DMS114 treated with DMSO at 0.1 percent for 48 hours (cell line): ENCODE data around the gene MTCL1.

Experiments used
- DNase-seq: peaks from one replicate; lab custom pipeline; 2025; ENCODE audit not compliant: unreplicated experiment; lab: John Stamatoyannopoulos, UW

Gene MTCL1

DNA sequence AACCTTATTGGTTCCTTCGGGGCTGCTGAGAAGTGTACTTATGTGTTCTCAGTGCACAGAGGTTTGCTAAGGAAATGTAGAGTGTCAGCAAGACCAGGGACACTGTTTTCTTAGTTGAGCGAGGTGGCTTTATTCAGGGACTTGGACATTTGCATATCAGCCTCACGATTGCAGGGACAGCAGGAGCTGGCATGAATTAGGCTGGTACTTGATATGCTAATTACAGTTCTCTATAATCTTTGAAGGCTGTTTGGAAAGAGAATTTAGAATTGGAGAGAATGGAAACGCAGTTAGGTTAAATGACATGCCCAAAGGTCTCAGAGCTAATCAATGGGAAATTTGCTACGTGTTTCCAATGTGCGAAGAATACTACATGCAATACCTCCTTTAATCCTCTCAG is 18.7 kb upstream of the MTCL1 start:
- DNase-seq, result no peak

DNA sequence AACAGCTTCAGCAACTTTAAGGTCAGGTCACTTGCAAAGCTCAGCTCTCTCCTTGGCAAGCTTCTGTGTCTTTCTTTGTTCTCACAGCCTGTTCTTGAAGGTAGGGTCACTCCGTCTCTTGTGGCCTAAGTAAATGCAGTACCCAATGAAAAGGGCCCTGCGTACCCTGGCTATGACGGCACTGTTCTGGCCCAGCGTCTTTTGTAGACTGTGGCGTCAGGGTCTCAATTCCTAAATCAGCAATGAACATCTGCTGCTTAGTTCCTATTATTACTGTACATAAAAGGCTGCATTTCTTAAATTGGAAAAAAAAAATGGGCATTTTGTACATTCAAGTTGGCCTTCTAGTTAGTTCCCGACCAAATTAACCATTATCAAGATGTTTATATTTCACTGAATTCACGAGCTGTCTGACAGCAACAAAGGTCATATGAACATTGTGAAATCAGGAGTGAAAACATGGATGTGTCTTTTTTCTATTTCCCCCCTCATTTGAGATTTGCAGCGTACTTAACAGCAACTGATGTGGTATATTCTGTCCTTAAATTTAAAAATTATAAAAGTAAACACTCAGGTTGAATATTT is 17.0 kb upstream of the MTCL1 start:
- DNase-seq, result no peak

GRCh38 chr18:8688816-8689215 is 16.5 kb upstream of the MTCL1 start:
- DNase-seq, result no peak

DNA sequence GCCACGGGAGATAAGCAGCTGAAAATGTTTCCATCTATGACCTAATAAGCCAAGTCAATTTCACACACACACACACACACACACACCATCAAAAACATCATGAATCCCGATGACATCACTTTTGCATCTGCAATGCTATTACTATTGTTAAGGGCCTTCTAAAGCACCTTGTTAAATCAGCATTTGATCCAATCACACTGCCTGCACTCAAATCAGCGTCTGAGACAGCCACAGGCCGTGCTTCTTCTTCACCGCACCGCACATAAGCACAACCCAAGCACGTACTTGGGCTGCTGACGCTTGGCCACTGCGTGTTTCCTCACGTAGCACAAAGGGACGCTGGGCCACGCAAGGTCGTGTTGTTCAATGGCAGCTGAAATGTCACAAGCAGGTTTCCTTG is 15.8 kb upstream of the MTCL1 start:
- DNase-seq, result no peak

- DNase-seq, result no peak
Measured at GRCh38 chr18:8694891-8695290, 10.5 kb upstream of the MTCL1 start.

DNA sequence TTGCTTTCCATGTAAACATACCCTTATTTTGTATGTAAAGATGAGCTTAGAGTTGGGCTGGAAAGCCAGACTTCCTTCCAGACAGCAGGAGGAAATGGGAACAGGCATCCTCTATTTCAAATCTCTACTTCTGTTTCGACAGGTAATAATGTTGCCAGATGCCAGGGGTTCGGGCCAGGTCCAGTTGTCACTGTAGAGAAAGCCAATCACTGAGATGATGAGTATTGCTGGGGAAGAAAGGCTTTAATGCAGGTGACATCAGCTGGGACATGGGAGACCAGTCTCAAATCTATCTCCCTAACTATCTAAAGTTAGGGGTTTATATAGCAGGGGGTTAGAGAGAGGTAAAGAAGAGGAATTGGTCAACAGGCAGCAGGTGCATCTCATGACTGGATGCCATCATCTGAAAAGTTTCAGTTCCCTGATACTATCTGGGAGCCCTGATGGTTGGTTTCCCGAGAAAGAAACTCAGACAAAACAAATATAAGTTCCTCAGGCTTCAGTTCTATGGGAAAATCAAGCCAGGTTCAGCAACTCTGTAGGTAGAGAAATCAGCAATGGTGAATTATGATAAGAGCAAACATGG is 9.3 kb upstream of the MTCL1 start:
- no peak for DNase-seq

DNA sequence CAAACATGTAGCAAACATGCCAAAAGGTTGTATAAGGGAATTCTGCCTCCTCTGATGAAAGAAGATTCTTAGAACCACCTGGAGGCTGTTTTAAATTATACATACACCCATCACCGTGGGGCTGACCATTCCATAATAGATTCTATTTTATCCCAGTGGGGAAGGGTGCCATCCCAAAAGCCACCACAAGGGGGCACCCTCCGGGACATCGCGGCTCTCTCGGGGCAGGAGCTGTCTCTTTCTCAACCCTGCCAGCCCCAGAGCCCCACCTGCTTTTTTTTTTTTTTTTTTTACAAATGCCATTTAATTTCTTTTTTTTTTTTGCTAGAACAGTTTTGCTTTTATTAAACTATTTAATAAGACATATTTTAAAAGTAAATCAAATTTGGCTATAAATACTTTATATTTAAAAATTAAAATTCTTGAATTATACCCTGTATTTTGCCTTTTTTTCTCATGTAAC is 8.6 kb upstream of the MTCL1 start:
- peak; percentile 27 for DNase-seq

DNA sequence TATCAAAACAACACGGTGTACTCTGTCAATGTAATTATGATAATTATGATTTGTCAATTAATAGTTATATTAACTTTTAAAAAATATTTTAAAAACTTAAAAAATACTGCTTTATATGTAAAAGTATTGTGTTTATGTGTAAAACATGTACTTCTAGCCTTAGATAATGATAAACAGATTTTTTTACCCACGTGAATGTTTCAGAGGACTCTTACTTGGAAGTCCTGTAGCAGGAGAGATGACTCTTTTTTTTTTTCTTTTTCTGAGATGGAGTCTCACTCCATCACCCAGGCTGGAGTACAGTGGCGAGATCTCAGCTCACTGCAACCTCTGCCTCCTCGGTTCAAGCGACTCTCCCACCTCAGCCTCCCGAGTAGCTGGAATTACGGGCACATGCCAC is 6.2 kb upstream of the MTCL1 start:
- DNase-seq, result no peak

GRCh38 chr18:8699948-8700347 is 5.4 kb upstream of the MTCL1 start:
- DNase-seq, result no peak

GRCh38 chr18:8701546-8702118 is 3.7 kb upstream of the MTCL1 start:
- no peak for DNase-seq

DNA sequence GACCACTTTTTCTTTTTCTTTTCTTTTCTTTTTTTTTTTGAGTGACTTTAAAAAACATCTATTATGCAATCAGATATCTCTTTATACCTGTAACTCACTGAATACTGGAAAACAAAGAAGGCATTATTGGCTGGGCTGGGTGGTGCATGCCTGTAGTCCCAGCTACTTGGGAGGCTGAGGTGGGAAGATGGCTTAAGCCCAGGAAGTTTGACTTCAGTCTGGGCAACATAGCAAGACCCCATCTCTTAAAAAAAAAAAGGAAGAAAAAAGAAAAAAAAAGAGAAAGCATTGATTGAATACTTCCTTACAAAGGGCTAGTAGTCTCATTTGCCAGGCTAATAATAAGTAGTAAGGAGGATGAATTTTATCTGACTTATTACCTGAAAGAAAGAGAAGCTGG is 2.7 kb upstream of the MTCL1 start:
- DNase-seq, result no peak

- DNase-seq, result no peak
Measured at GRCh38 chr18:8703092-8703709, 2.2 kb upstream of the MTCL1 start.

DNA sequence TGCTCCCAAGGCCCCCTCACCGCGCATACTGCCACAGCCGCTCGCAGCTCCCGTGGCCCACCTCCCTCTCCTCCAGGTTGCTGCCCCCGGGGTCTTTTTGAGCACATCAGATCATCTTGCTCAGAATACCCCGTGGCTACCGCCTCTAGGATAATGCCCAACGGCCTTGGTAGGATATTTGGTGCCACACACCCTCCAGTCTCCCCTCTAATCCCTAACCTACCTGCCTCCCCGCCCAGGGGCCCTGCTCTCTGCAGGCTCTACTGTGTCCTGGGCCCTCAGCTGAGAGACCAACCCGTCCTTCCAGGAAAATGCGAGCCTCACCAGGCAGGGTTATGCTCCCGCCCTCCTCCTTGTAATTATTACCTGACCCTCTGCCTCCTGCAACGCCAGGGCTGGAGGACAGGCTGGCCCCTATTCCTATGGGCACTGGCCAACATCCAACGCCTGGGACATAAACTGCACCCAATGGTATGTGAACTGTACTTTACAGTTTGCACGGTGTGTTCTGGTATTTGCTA is 1.5 kb upstream of the MTCL1 start:
- no peak for DNase-seq

DNA sequence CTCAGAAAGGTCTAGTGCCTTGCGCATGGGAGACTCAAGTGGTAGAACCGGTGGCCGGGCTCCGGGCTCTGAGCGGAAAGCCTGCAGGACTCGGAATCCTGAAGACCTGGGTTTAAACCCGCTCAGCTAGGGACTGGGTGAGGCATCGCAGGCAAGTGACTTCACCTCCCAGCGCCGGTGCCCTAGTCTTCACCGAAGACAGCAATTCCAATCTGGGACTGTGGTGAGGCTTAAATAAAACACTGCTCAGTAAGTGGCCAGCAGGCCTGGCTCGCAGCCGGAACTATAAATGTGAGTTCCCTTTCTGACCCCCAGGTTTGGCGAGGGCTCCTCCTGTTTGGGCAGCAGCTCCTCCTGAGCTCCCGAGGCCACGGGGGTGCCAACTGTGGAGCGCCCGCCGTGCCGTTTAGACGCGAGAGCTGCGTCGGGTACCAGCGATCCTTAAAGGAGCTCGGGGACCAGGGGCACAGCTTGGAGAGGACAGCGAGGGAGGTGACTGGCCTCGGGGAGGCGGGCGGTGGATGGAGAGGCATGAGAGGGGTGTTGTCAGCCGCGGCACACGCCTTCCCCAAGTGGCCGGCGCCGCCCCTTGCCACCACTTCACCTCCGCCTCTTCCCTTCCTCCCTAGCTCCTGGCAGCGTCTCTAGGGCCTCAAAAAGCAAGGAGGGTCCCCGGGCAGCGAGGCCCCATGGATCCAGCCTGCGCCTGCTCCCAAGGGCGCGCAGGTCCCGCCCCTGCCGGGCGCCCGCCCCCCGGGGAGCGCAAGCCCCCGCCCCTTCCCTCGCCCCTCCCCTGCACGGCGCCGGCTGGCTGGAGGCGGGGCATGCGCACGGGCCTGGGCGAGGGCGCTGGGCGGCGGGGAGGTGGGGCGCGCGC is 757 bp upstream of the MTCL1 start:
- DNase-seq, result peak; percentile 48

- DNase-seq, result no peak
Measured at GRCh38 chr18:8705961-8706790, 820 bp downstream of the MTCL1 start.

- peak; percentile 46 for DNase-seq
Measured at GRCh38 chr18:8706791-8707555, 1.6 kb downstream of the MTCL1 start.

DNA sequence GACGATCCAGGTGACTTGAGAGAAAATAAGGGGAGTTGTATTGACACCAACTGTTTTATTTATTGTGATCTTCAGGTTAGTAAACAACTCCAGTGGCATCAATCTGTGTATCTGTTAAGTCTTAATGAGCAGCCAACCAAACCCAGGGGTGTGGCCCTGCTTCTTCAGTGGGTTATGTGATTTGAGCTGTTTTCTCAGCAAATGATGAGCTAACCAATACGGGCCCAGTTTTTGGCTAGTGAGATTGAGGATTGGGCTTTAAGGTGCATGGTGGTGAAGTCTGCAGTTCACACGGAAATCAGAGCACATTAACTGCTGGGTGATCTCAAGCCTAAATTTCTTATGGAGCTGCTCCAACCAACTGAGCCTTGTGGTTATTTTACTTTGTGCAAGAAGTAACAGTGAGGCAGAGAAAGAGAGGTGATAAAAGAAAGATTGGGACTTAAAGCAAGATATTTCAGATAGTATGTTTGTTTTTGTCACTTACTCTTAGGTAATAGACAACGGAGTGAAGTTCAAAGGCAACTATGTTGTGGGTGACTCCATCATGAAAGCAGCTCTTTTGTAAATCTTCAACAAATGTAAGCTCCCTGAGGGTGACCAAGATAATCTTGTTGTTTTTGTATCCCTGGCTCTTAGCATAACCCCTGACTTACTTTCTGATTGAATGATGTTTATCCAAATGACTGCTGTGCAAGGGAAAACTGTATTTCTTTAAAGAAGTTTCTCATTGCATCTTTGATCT is 2.4 kb downstream of the MTCL1 start:
- peak; percentile 46 for DNase-seq

- DNase-seq, result no peak
Measured at GRCh38 chr18:8708670-8709069, 3.3 kb downstream of the MTCL1 start.
